HFFc6 (cell line): Measurements from ENCODE around the gene KRTAP5-5. TPM values are rescaled to one million over a fixed set of nuclear protein-coding genes. Genes with fewer than 3 reads are reported as not detected.

ENCODE experiments used
- DNase-seq: peaks from one replicate; pipeline ENCODE4 v3.0.0-alpha.2; 2018
- H3K27ac Mint-ChIP-seq: 2 replicates; pipeline ENCODE4 v1.8.0; 2020; ENCODE audit warnings: mild to moderate bottlenecking, mixed read lengths
- H3K27me3 Mint-ChIP-seq: 2 replicates; pipeline ENCODE4 v1.8.0; 2021; ENCODE audit warnings: mild to moderate bottlenecking, moderate library complexity, mixed read lengths; ENCODE audit not compliant: insufficient read depth
- H3K36me3 Mint-ChIP-seq: 2 replicates; pipeline ENCODE4 v1.8.0; 2021; ENCODE audit warnings: low read depth, mixed read lengths
- H3K4me1 Mint-ChIP-seq: 2 replicates; pipeline ENCODE4 v1.8.0; 2020; ENCODE audit warnings: low read depth, mixed read lengths
- H3K4me3 Mint-ChIP-seq: 2 replicates; pipeline ENCODE4 v1.8.0; 2020; ENCODE audit warnings: mild to moderate bottlenecking, moderate library complexity, mixed read lengths
- H3K9me3 Mint-ChIP-seq: 2 replicates; pipeline ENCODE4 v1.8.0; 2020; ENCODE audit warnings: mild to moderate bottlenecking, mixed read lengths
- total RNA-seq, 6 experiments: library from RNA; stranded (reverse); fragmentation: NEBNext Ultra II Directional; extraction: Animal tissue kit (Norgen Biotek cat#: 25700); gene quantifications; 2 replicates in 1 of 6; 3 replicates in 5 of 6; pipeline ENCODE4 v1.2.3, GENCODE V29; 2021
- TF ChIP-seq, protein P1 (sequence below): fragments of 200-600 bp; sonication (generic); IDR thresholded peaks from 2 replicates; pipeline ENCODE4 v1.5.0; 2021; ENCODE audit warnings: antibody characterized with exemption, mild to moderate bottlenecking

The KRTAP5-5 gene
- total RNA-seq, 6 experiments from 2014 or later, result not detected

DNA sequence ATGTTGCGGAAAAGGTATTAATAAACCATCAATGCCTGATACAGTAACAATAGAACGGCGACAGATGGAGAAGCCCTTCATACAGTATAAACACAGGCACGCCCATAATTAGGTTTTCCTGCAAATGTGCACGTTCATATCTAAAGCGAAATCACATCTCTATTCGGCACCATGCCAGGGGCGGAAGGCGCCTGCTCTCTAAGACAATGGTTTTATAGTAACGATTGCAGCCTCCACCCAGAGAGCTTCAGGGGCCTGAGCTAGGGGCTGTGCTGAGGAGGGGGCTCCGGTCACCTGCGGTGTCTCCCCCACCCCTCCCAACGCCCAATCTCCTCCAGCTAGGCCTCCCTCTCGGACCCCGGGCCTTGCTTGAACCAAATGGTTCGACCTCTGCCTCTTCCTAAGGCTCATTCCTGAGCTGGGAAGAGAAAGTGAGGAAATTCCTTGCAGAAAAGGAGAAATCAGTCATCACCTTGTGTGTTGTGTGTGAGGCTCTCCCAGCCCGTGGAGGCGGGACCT, 9.6 kb downstream of the KRTAP5-5 start:
- Mint-ChIP-seq H3K27me3 (peaks cover 35% of the 10 kb centered on the region), H3K9me3 (no peaks in the 10 kb centered on the region), H3K36me3 (no peaks in the 10 kb centered on the region), H3K27ac (no peak overlapping the region), H3K4me3 (no peak overlapping the region), H3K4me1 (no peaks in the 10 kb centered on the region)
- TF ChIP-seq, protein P1, sequence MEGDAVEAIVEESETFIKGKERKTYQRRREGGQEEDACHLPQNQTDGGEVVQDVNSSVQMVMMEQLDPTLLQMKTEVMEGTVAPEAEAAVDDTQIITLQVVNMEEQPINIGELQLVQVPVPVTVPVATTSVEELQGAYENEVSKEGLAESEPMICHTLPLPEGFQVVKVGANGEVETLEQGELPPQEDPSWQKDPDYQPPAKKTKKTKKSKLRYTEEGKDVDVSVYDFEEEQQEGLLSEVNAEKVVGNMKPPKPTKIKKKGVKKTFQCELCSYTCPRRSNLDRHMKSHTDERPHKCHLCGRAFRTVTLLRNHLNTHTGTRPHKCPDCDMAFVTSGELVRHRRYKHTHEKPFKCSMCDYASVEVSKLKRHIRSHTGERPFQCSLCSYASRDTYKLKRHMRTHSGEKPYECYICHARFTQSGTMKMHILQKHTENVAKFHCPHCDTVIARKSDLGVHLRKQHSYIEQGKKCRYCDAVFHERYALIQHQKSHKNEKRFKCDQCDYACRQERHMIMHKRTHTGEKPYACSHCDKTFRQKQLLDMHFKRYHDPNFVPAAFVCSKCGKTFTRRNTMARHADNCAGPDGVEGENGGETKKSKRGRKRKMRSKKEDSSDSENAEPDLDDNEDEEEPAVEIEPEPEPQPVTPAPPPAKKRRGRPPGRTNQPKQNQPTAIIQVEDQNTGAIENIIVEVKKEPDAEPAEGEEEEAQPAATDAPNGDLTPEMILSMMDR, result no peak
- no peak for DNase-seq

DNA sequence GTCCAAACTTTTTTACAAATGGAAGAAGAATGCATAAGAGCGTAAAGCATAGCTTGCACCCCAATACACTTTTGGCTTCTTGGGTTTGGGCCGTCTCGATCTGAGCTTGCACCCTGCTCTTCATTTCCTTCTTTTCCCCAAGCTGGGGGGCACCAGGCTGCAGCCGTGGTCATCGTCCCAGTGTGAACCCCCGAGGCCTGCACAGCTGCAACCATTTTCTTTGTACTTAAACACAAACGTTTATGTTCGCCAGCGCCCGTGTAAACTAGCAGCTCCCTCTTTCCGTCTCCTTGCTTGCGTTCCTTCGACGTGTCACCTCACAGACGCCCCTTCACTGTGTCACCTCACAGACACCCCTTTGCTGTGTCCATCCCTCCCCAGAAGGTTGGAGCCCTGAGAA, 10.1 kb downstream of the KRTAP5-5 start:
- Mint-ChIP-seq H3K9me3 (no peaks in the 10 kb centered on the region), H3K36me3 (no peaks in the 10 kb centered on the region), H3K4me1 (no peaks in the 10 kb centered on the region), H3K27ac (no peak overlapping the region), H3K4me3 (no peak overlapping the region), H3K27me3 (peaks cover 36% of the 10 kb centered on the region)
- DNase-seq, result no peak
- TF ChIP-seq, protein P1, result no peak

DNA sequence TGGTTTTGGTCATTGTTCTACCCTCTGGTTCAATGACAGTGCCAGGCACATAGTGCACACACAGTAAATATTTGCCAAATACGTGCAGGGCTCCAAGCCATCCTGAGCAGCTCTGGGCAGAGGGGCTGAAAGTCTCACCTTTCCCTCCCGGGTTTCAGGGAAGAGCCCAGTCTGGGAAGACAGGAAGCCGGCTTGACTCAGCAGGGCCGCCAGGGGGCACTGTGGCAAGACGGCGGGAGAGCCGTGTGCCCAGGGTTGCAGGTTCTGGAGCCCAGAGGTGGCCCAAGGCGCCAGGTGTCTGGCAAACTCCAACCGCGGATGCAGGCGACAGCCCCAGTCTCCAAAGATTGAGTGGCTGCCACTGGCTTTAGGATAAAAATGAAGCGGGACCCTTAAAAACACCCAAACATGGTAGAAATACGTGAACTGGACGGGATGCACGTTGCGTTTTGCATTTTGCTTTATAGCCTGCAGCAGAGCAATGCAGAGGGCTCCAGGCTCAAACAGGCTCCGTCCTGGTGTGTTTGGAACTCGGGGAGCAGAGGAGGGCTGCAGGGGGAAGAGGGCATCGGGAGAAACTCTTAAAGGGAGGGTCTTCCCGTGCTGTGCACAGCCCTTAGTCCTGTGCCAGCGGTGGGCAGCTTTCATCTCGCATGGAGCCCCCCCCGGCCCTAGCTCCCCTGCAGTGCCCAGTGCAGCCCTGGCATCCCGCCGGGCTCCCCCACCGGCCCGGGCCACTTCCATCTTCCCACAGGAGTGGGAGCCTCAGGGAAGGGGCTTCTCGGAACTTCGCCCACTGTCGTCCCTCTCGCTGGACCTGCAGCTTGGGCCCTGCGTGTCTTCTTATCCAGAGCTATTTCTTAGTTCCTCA, 10.7 kb downstream of the KRTAP5-5 start:
- TF ChIP-seq, protein P1, result peak; percentile 93
- no peak overlapping the region for H3K27ac Mint-ChIP-seq
- no peaks in the 10 kb centered on the region for H3K4me1 Mint-ChIP-seq
- no peaks in the 10 kb centered on the region for H3K9me3 Mint-ChIP-seq
- no peak overlapping the region for H3K4me3 Mint-ChIP-seq
- DNase-seq, result no peak
- H3K36me3 Mint-ChIP-seq, result no peaks in the 10 kb centered on the region
- peaks cover 38% of the 10 kb centered on the region for H3K27me3 Mint-ChIP-seq

DNA sequence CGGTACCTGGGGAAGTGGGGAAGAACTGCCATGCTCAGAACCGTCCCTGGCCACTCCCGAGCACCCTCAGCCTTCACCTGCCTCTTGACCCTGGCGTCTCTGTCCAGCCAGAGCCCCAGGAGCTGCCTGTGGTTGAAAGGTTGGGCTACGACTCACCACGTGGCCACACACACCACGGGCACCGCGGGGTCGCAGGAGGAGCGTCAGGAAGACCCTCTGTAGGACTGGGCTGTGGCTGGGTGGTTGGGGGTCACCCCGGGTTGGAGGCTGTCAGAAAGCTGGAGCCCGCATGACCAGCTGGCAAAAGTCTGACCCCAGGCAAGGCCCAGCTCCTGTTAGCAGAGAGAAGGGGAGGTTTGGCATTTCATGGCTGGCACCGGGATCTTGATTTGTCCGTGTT, 11.5 kb downstream of the KRTAP5-5 start:
- peaks cover 32% of the 10 kb centered on the region for H3K27me3 Mint-ChIP-seq
- H3K9me3 Mint-ChIP-seq, result no peaks in the 10 kb centered on the region
- TF ChIP-seq, protein P1, result no peak
- no peak overlapping the region for H3K27ac Mint-ChIP-seq
- no peaks in the 10 kb centered on the region for H3K4me1 Mint-ChIP-seq
- H3K36me3 Mint-ChIP-seq, result no peaks in the 10 kb centered on the region
- H3K4me3 Mint-ChIP-seq, result no peak overlapping the region
- no peak for DNase-seq

DNA sequence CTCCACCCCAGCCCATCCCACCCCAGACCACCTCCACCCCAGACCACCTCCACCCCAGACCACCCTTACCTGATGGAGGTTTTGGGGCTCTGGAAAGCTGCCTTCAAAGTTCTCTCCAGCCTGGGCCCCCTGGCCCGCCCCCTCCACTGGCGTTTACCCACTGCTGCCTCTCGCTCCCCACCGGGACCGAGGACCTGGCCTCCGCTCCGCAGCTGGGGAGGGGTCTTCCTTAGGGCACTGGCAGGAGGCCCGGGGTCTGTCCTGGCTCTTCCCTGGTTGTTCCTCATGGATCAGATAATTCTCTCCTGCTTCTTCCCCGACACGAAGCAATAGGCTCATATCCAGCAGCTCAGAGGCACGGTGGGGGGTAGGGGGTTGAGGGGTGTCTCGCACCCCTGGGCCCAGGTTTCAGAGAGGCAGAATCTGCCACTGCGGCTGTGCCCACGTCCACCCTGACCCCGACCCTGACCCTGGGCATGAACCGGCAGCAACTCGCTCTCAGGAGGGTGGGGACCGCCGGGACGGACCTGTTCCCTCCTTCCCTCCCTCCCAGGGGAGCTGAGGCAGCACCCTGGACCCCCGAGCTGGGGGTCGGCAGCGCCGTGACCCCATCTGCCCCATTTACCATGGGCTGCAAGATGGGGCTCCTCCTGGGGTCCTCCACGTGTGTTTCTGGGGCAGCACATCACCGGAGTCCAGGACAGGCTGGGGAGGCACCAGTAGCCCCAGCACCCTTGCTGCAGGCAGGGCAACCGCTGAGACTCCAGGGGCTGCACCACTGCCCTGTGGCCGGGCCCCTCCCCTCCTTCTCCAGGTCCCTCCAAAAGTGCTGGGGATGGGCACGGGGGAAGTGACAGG, 12.9 kb downstream of the KRTAP5-5 start:
- H3K27me3 Mint-ChIP-seq, result peaks cover 33% of the 10 kb centered on the region
- H3K4me3 Mint-ChIP-seq, result no peak overlapping the region
- DNase-seq, result no peak
- no peaks in the 10 kb centered on the region for H3K36me3 Mint-ChIP-seq
- TF ChIP-seq, protein P1, result no peak
- H3K27ac Mint-ChIP-seq, result no peak overlapping the region
- no peaks in the 10 kb centered on the region for H3K9me3 Mint-ChIP-seq
- no peaks in the 10 kb centered on the region for H3K4me1 Mint-ChIP-seq
